H1 (cell line): Measurements from ENCODE around the gene CCDC200. TPM values are rescaled to one million over a fixed set of nuclear protein-coding genes. Genes with fewer than 3 reads are reported as not detected.

ENCODE experiments used
- CTCF ChIA-PET: fragments of 300-600 bp; sonication (Branson Sonifier 250); formaldehyde crosslinking; loops from one replicate; lab custom pipeline; 2021; ENCODE audit not compliant: partially characterized antibody; lab: Charles Lee
- POLR2A ChIA-PET: fragments of 300-600 bp; sonication (Branson Sonifier 250); formaldehyde crosslinking; loops from one replicate; lab custom pipeline; 2021; ENCODE audit warnings: inconsistent platforms; ENCODE audit not compliant: partially characterized antibody; lab: Charles Lee
- DNase-seq, 2 experiments: peaks; one replicate each; pipeline versions ENCODE4 v3.0.0 to v3.0.0-alpha.2; 2010 to 2022; ENCODE audit warnings: low spot score in 2 of 2, low read depth in 1 of 2, mixed read lengths in 1 of 2
- FAIRE-seq: peaks from 2 replicates; lab custom pipeline; 2011; peaks lifted over from hg19 to GRCh38; lab: Jason Lieb, UNC
- H2AFZ ChIP-seq: 2 replicates; pipeline ENCODE4 v1.8.1; 2012; ENCODE audit warnings: low read length, inconsistent platforms
- H2AK5ac ChIP-seq: 2 replicates; pipeline ENCODE4 v1.6.1; 2013; ENCODE audit warnings: low read depth, low read length
- H2BK120ac ChIP-seq: replicated peaks from 2 replicates; pipeline ENCODE3; 2013; ENCODE audit warnings: low read depth, low read length, inconsistent platforms
- H2BK12ac ChIP-seq: 2 replicates; pipeline ENCODE4 v1.6.1; 2013; ENCODE audit warnings: low read depth, low read length
- H2BK15ac ChIP-seq: 2 replicates; pipeline ENCODE4 v1.6.1; 2013; ENCODE audit warnings: low read length
- H2BK20ac ChIP-seq: 2 replicates; pipeline ENCODE4 v1.6.1; 2013; ENCODE audit warnings: low read length
- H2BK5ac ChIP-seq: 2 replicates; pipeline ENCODE4 v1.6.1; 2013; ENCODE audit warnings: low read depth, low read length
- H3K14ac ChIP-seq: 2 replicates; pipeline ENCODE4 v1.6.1; 2013; ENCODE audit warnings: inconsistent platforms; ENCODE audit not compliant: insufficient read length
- H3K18ac ChIP-seq: 2 replicates; pipeline ENCODE4 v1.6.1; 2013; ENCODE audit warnings: low read length; ENCODE audit errors: extremely low read depth
- H3K23ac ChIP-seq: 2 replicates; pipeline ENCODE4 v1.6.1; 2013; ENCODE audit warnings: inconsistent platforms; ENCODE audit not compliant: insufficient read length
- H3K23me2 ChIP-seq: 2 replicates; pipeline ENCODE4 v1.6.1; 2013; ENCODE audit warnings: low read depth, low read length
- H3K27ac ChIP-seq: 2 replicates; pipeline ENCODE4 v1.6.1; 2011; ENCODE audit warnings: low read depth, low read length, inconsistent platforms
- H3K27me3 ChIP-seq, 4 experiments: replicated peaks in 1 of 4; 1 replicate in 1 of 4; 2 replicates in 3 of 4; pipeline versions ENCODE4 v1.6.1 to v1.8.1; 2011 to 2013; ENCODE audit warnings: low read length in 3 of 4, mild to moderate bottlenecking in 3 of 4, inconsistent platforms in 2 of 4, mixed read lengths in 2 of 4, moderate library complexity in 1 of 4; ENCODE audit not compliant: control insufficient read depth in 3 of 4, insufficient read depth in 3 of 4; ENCODE audit errors: extremely low read depth in 1 of 4
- H3K36me3 ChIP-seq, 4 experiments: 2 replicates each; pipeline versions ENCODE4 v1.6.1 to v1.8.1; 2011 to 2013; ENCODE audit warnings: mild to moderate bottlenecking in 4 of 4, low read length in 3 of 4, moderate library complexity in 2 of 4, control low read depth in 1 of 4, inconsistent platforms in 1 of 4; ENCODE audit not compliant: insufficient read depth in 4 of 4, control insufficient read depth in 2 of 4
- H3K4ac ChIP-seq: replicated peaks from 2 replicates; pipeline ENCODE3; 2013; ENCODE audit warnings: low read length, low read depth, mixed read lengths, inconsistent platforms; ENCODE audit not compliant: insufficient read length
- H3K4me1 ChIP-seq, 4 experiments: replicated peaks in 1 of 4; 1 replicate in 1 of 4; 2 replicates in 3 of 4; pipeline versions ENCODE4 v1.6.1 to v1.8.1; 2011 to 2013; ENCODE audit warnings: low read length in 3 of 4, inconsistent platforms in 2 of 4, mixed read lengths in 1 of 4; ENCODE audit not compliant: insufficient read depth in 4 of 4, control insufficient read depth in 3 of 4
- H3K4me2 ChIP-seq, 2 experiments: 2 replicates each; pipeline versions ENCODE4 v1.6.1 to v1.8.1; 2011 to 2013; ENCODE audit warnings: low read depth in 2 of 2, low read length in 2 of 2, control low read depth in 1 of 2, inconsistent platforms in 1 of 2, mild to moderate bottlenecking in 1 of 2; ENCODE audit not compliant: insufficient read depth in 1 of 2
- H3K4me3 ChIP-seq, 4 experiments: fragments of 200-600, 300-600 bp in 1 of 4; sonication (generic), shearing (Covaris generic), sonication (Bioruptor Twin) in 1 of 4; 2 replicates each; pipeline versions ENCODE4 v1.5.1 to v1.8.1; 2011 to 2016; ENCODE audit warnings: low read length in 4 of 4, low read depth in 3 of 4, control low read depth in 2 of 4, inconsistent platforms in 2 of 4, mild to moderate bottlenecking in 2 of 4, mixed read lengths in 1 of 4, moderate library complexity in 1 of 4; ENCODE audit not compliant: insufficient read depth in 2 of 4; ENCODE audit errors: extremely low read depth in 1 of 4
- H3K56ac ChIP-seq: replicated peaks from 2 replicates; pipeline ENCODE3; 2013; ENCODE audit warnings: low read depth, mild to moderate bottlenecking, mixed read lengths, low read length, inconsistent platforms; ENCODE audit not compliant: insufficient read length
- H3K79me1 ChIP-seq: 2 replicates; pipeline ENCODE4 v1.6.1; 2013; ENCODE audit warnings: low read depth, low read length, control low read depth
- H3K79me2 ChIP-seq, 2 experiments: 2 replicates each; pipeline versions ENCODE4 v1.6.1 to v1.8.1; 2012 to 2013; ENCODE audit warnings: low read length in 2 of 2, mild to moderate bottlenecking in 2 of 2, inconsistent platforms in 1 of 2; ENCODE audit not compliant: insufficient read depth in 2 of 2, control insufficient read depth in 1 of 2
- H3K9ac ChIP-seq, 4 experiments: replicated peaks in 1 of 4; 1 replicate in 1 of 4; 2 replicates in 3 of 4; pipeline versions ENCODE4 v1.6.1 to v1.8.1; 2011 to 2013; ENCODE audit warnings: low read depth in 3 of 4, low read length in 3 of 4, control low read depth in 2 of 4, mild to moderate bottlenecking in 2 of 4, moderate library complexity in 2 of 4, inconsistent platforms in 1 of 4; ENCODE audit errors: extremely low read depth in 1 of 4
- H3K9me3 ChIP-seq, 2 experiments: 2 replicates each; pipeline versions ENCODE4 v1.6.1 to v1.8.1; 2012 to 2013; ENCODE audit warnings: mild to moderate bottlenecking in 2 of 2, moderate library complexity in 2 of 2, control low read depth in 1 of 2, inconsistent platforms in 1 of 2, low read depth in 1 of 2, low read length in 1 of 2, mixed read lengths in 1 of 2; ENCODE audit not compliant: insufficient read depth in 2 of 2
- H4K20me1 ChIP-seq, 2 experiments: replicated peaks in 1 of 2; 2 replicates each; pipeline versions ENCODE3 to v1.8.1; 2011 to 2013; ENCODE audit warnings: inconsistent platforms in 2 of 2, low read length in 2 of 2, mild to moderate bottlenecking in 1 of 2; ENCODE audit not compliant: insufficient read depth in 2 of 2, control insufficient read depth in 1 of 2
- H4K5ac ChIP-seq: 2 replicates; pipeline ENCODE4 v1.6.1; 2013; ENCODE audit warnings: low read length, low read depth, mixed read lengths, inconsistent platforms; ENCODE audit not compliant: insufficient read length
- H4K8ac ChIP-seq: 2 replicates; pipeline ENCODE4 v1.8.0; 2013; ENCODE audit warnings: mild to moderate bottlenecking, moderate library complexity, low read length, inconsistent platforms; ENCODE audit not compliant: insufficient read depth; ENCODE audit errors: extremely low read depth
- H4K91ac ChIP-seq: replicated peaks from 2 replicates; pipeline ENCODE3; 2013; ENCODE audit warnings: low read length, mixed read lengths, inconsistent platforms; ENCODE audit not compliant: insufficient read length
- ASH2L ChIP-seq: fragments of 200-600, 300-600 bp; sonication (generic); IDR thresholded peaks from one replicate; pipeline ENCODE4 v1.7.1; 2017; ENCODE audit warnings: low read length
- BRCA1 ChIP-seq: IDR thresholded peaks from 2 replicates; pipeline ENCODE4 v1.6.1; 2012; ENCODE audit warnings: low read depth, low read length, improper control_type of control experiment
- CBX8 ChIP-seq: fragments of 300-800, 300-1000 bp; sonication (generic); IDR thresholded peaks from 2 replicates; pipeline ENCODE4 v1.7.1; 2016; ENCODE audit warnings: low read depth, low read length, borderline replicate concordance
- EGR1 ChIP-seq: IDR thresholded peaks from 2 replicates; pipeline ENCODE4 v1.6.1; 2011; ENCODE audit warnings: low read depth, low read length, borderline replicate concordance
- HDAC6 ChIP-seq: IDR thresholded peaks from one replicate; pipeline ENCODE4 v1.7.1; 2012; ENCODE audit warnings: low read depth, mild to moderate bottlenecking, inconsistent platforms, low read length, moderate library complexity
- POU5F1 ChIP-seq: IDR thresholded peaks from 2 replicates; pipeline ENCODE4 v1.6.1; 2011; ENCODE audit warnings: low read depth, mild to moderate bottlenecking, low read length, moderate library complexity
- RAD21 ChIP-seq, 2 experiments: IDR thresholded peaks in 1 of 2; conservative IDR thresholded peaks in 1 of 2; 2 replicates each; pipeline ENCODE4 v1.6.1; 2011; ENCODE audit warnings: low read depth in 2 of 2, low read length in 2 of 2, improper control_type of control experiment in 1 of 2, inconsistent platforms in 1 of 2, mild to moderate bottlenecking in 1 of 2, moderate library complexity in 1 of 2
- RBBP5 ChIP-seq: IDR thresholded peaks from 2 replicates; pipeline ENCODE4 v1.7.1; 2012; ENCODE audit warnings: low read depth, mild to moderate bottlenecking, inconsistent platforms, low read length, moderate library complexity, borderline replicate concordance
- TAF7 ChIP-seq: optimal IDR thresholded peaks from 2 replicates; pipeline ENCODE3; 2011; ENCODE audit warnings: low read depth, mild to moderate bottlenecking, inconsistent platforms, low read length, moderate library complexity, borderline replicate concordance
- TBP ChIP-seq: IDR thresholded peaks from 2 replicates; pipeline ENCODE4 v1.6.1; 2011; ENCODE audit warnings: low read depth, low read length, improper control_type of control experiment
- TEAD4 ChIP-seq: IDR thresholded peaks from 2 replicates; pipeline ENCODE4 v1.6.1; 2012; ENCODE audit warnings: low read depth, low read length, inconsistent platforms, mixed read lengths
- WGBS, 2 experiments: shearing (Covaris generic) in 1 of 2; methylation state at CpG; one replicate each; pipeline versions ENCODE4 v1.1.6 to v1.1.7; 2013 to 2015; ENCODE audit warnings: low lambda C conversion rate in 2 of 2, mixed read lengths in 2 of 2, inconsistent platforms in 1 of 2, low coverage in 1 of 2, missing lambda C conversion rate in 1 of 2; ENCODE audit not compliant: insufficient replicate concordance in 2 of 2, insufficient coverage in 1 of 2, insufficient read length in 1 of 2; ENCODE audit errors: extremely low coverage in 1 of 2, missing lambda C conversion rate in 1 of 2; 5-methylcytosine and 5-hydroxymethylcytosine counted together
- polyA plus RNA-seq, 7 experiments: library from polyadenylated mRNA; depleted of rRNA in 3 of 7; stranded (reverse) in 5 of 7; unstranded in 2 of 7; fragments of >200 nt in 5 of 7; fragments of 200-250 nt in 2 of 7; gene quantifications; 1 replicate in 5 of 7; 2 replicates in 1 of 7; 4 replicates in 1 of 7; pipeline versions ENCODE4 v1.2.1 to v1.2.3, GENCODE V29; 2011 to 2013; ENCODE audit warnings: missing spikeins in 2 of 7, mixed read lengths in 2 of 7
- total RNA-seq: library from RNA; stranded (reverse); fragmentation: NEBNext Ultra II Directional; extraction: Animal tissue kit (Norgen Biotek cat#: 25700); gene quantifications from 2 replicates; pipeline ENCODE4 v1.2.1, GENCODE V29; 2021
- TF ChIP-seq, protein P1 (sequence below): IDR thresholded peaks from 2 replicates; pipeline ENCODE4 v1.6.1; 2011; ENCODE audit warnings: low read length, improper control_type of control experiment

The CCDC200 gene
- total and polyA plus RNA-seq, 2 of the 8 experiments (the other 6 are each of a cell fraction or from before 2014, with no cell fraction given): 0.11 TPM; not detected in 1

DNA sequence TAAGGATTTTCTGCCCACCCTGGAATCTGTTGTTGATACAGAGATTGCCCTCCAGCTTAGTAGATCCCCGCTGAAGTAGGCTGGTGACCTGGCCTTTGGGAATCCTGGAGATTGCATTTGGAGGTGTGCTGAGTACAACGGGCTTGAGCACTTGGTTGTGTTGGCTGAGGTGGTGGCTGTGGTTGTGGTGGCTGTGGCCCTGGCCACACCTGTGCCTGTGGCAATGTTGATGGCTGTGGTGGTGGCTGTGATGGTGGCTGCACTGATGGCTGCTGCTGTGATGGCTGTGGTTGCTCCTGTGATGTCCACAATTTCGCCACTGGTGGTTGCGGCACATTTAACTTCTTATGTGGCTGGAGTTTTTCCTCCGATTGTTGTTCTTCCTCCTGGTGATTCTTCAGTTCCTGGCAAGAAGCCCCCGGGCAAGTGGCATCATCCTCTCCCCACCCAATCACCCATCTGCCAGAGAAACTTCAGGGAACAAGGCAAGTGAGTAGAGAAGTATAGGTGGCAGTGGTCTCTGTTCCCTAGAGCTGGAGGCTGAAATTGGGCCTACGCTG lies 4.2 kb downstream of the CCDC200 start:
- Histone ChIP-seq H3K23ac (no peak overlapping the region), H3K79me2 (no peaks in the 10 kb centered on the region), H3K27me3 (no peaks in the 10 kb centered on the region), H2BK120ac (no peak overlapping the region), H3K18ac (no peak overlapping the region), H3K4ac (no peak overlapping the region), H2BK15ac (no peak overlapping the region), H3K36me3 (no peaks in the 10 kb centered on the region), H3K4me3 (no peak overlapping the region), H2BK5ac (no peak overlapping the region), H4K20me1 (no peaks in the 10 kb centered on the region), H4K5ac (no peak overlapping the region), H3K23me2 (no peaks in the 10 kb centered on the region; the same call in 1 of the 2 replicates), H3K9me3 (no peaks in the 10 kb centered on the region), H3K14ac (no peak overlapping the region), H3K4me2 (no peak overlapping the region), H3K9ac (no peak overlapping the region), H3K27ac (no peak overlapping the region), H2BK12ac (no peak overlapping the region), H2AFZ (no peak overlapping the region), H4K8ac (0 out of 2 replicates have a peak overlapping the region, but pooled peaks have one; percentile 38), H3K4me1 (no peaks in the 10 kb centered on the region), H2BK20ac (no peak overlapping the region), H2AK5ac (no peak overlapping the region), H4K91ac (no peak overlapping the region), H3K79me1 (no peaks in the 10 kb centered on the region), H3K56ac (no peak overlapping the region)
- CTCF ChIA-PET: interaction anchor here (1.8 kb wide), 1 partner anchor 10 kb away, joined by 6 read pairs; no protein-coding TSS in a partner anchor
- WGBS, 2 experiments: 95% methylated on average over 7 of the region's 7 CpGs; no CpG with 5 or more reads in 1 of the 2 experiments
- FAIRE-seq: no peak
- TF ChIP-seq RBBP5: no peak
- no peak for TF ChIP-seq RAD21 (IDR thresholded peaks at IDR 0.05 in 1 of 2, conservative IDR thresholded peaks at IDR 0.05 in 1 of 2; ENCODE audit: low read depth in 2 of 2, low read length in 2 of 2)
- TF ChIP-seq HDAC6: no peak
- TF ChIP-seq CBX8: no peak
- no peak for TF ChIP-seq TEAD4
- TF ChIP-seq EGR1: no peak
- TF ChIP-seq BRCA1: no peak
- no peak for TF ChIP-seq POU5F1
- TF ChIP-seq TAF7: no peak
- no peak for TF ChIP-seq ASH2L
- TF ChIP-seq TBP: no peak
- TF ChIP-seq, protein P1, sequence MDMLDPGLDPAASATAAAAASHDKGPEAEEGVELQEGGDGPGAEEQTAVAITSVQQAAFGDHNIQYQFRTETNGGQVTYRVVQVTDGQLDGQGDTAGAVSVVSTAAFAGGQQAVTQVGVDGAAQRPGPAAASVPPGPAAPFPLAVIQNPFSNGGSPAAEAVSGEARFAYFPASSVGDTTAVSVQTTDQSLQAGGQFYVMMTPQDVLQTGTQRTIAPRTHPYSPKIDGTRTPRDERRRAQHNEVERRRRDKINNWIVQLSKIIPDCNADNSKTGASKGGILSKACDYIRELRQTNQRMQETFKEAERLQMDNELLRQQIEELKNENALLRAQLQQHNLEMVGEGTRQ: no peak
- POLR2A ChIA-PET: interaction anchor here (0.6 to 4.1 kb wide), 3 partner anchors 13 to 92 kb away, joined by 3 to 29 read pairs (median 3); partner anchors contain the start of gene TMEM106A
- peak in 1 of 2 experiments; percentile 33 for DNase-seq
